Stomach (tissue), 9 donors: ENCODE data around the gene SLC22A12. TPM values are rescaled to one million over a fixed set of nuclear protein-coding genes. Genes with fewer than 3 reads are reported as not detected.
A peak's percentile ranks its signal among the peaks of the same experiment; 100 is the strongest.

ENCODE experiments used
- DNase-seq, 2 donors: peaks; one replicate each; pipeline versions ENCODE4 v3.0.0 to v3.0.0-alpha.2; 2013 to 2019
- H3K27ac ChIP-seq, 5 donors: fragments of 200-600 bp in 4 of 5; sonication (generic) in 4 of 5; one replicate each; pipeline ENCODE4 v1.5.1; 2013 to 2019; ENCODE audit warnings: mild to moderate bottlenecking in 1 of 5, moderate library complexity in 1 of 5
- H3K27me3 ChIP-seq, 3 donors: fragments of 200-600 bp; sonication (generic); one replicate each; pipeline ENCODE4 v1.5.1; 2017 to 2019; ENCODE audit warnings: mixed run types in 1 of 3
- H3K36me3 ChIP-seq, 4 donors: fragments of 200-600 bp; sonication (generic); 1 replicate in 3 of 4; 2 replicates in 1 of 4; pipeline ENCODE4 v1.5.1; 2016 to 2019
- H3K4me1 ChIP-seq, 4 donors: fragments of 200-600 bp; sonication (generic); one replicate each; pipeline ENCODE4 v1.5.1; 2016 to 2019
- H3K4me3 ChIP-seq, 4 donors: fragments of 200-600 bp; sonication (generic) in 3 of 4; one replicate each; pipeline ENCODE4 v1.5.1; 2016 to 2019; ENCODE audit warnings: mild to moderate bottlenecking in 1 of 4
- H3K9me3 ChIP-seq, 4 donors: fragments of 200-600 bp; sonication (generic); one replicate each; pipeline ENCODE4 v1.5.1; 2016 to 2019
- CTCF ChIP-seq, 7 experiments: fragments of 450-650 bp in 4 of 7; fragments of 200-600 bp in 3 of 7; sonication (generic) in 3 of 7; IDR thresholded peaks; one replicate each; pipeline ENCODE4 v1.5.1; 2016 to 2019; ENCODE audit warnings: antibody characterized with exemption in 7 of 7, control low read depth in 2 of 7, mild to moderate bottlenecking in 1 of 7
- EP300 ChIP-seq: sonication (generic); formaldehyde crosslinking; IDR thresholded peaks from one replicate; pipeline ENCODE4 v1.6.1; 2017; ENCODE audit warnings: antibody characterized with exemption
- POLR2A ChIP-seq, 4 donors: fragments of 450-650 bp; IDR thresholded peaks; one replicate each; pipeline ENCODE4 v1.6.1; 2016; ENCODE audit warnings: antibody characterized with exemption in 4 of 4, control low read depth in 2 of 4, mild to moderate bottlenecking in 1 of 4, moderate library complexity in 1 of 4
- POLR2AphosphoS5 ChIP-seq, 3 donors: sonication (generic); formaldehyde crosslinking; IDR thresholded peaks; one replicate each; pipeline ENCODE4 v1.6.1; 2016; ENCODE audit warnings: antibody characterized with exemption in 3 of 3
- WGBS, 5 donors: extraction: QIAGEN DNeasy Blood & Tissue Kit in 3 of 5; methylation state at CpG; one replicate each; pipeline versions ENCODE4 v1.1.5 to v1.1.7; 2013 to 2018; 5-methylcytosine and 5-hydroxymethylcytosine counted together
- intact Hi-C: fragments of 100-400 bp; cut with DNase I; formaldehyde crosslinking; loops from one replicate; pipeline ENCODE4 v1.15.1; 2023; ENCODE audit warnings: low total_unique reads
- polyA plus RNA-seq, 3 donors: library from polyadenylated mRNA; stranded (reverse); fragments of 200-250 nt; gene quantifications; one replicate each; pipeline ENCODE4 v1.2.3, GENCODE V29; 2013
- total RNA-seq, 5 donors: library from RNA; depleted of rRNA; stranded (reverse); fragments of >200 nt; gene quantifications; one replicate each; pipeline versions ENCODE4 v1.1.0 to v1.2.3, GENCODE V29; 2014 to 2016
- donor health status: healthy with polysubstance abuse.
- donor health status: Bipolar disorder and iron deficiency.
- donor health status: healthy.

SLC22A12 gene
- total and polyA plus RNA-seq, 8 donors: not detected

GRCh38 chr11:64643256-64643881 lies 52.3 kb downstream of the SLC22A12 start:
- H3K27ac ChIP-seq: peak overlapping the region in 1 of 5 donors; percentile 24
- no peaks in the 10 kb centered on the region for H3K9me3 ChIP-seq
- intact Hi-C loops: no loop called here
- DNase-seq: peak in 1 of 2 donors; percentile 80
- H3K4me1 ChIP-seq: peaks cover 12 to 30% (median 17%) of the 10 kb centered on the region in 4 donors
- H3K36me3 ChIP-seq: no peaks in the 10 kb centered on the region
- 1 to 2% (median 1%) methylated on average over 22 to 50 of the region's 53 CpGs for WGBS, 5 donors
- H3K27me3 ChIP-seq: peaks cover 14 to 95% (median 66%) of the 10 kb centered on the region in 3 donors
- TF ChIP-seq CTCF (IDR thresholded peaks at IDR 0.05) (no peak), POLR2AphosphoS5 (IDR thresholded peaks at IDR 0.05) (no peak), POLR2A (IDR thresholded peaks at IDR 0.05) (no peak), EP300 (no peak)
- peak overlapping the region; percentile 29 to 43 (median 40) for H3K4me3 ChIP-seq

- H3K4me3 ChIP-seq: peak overlapping the region in 3 of 4 donors; percentile 38 to 43 (median 42)
- no peaks in the 10 kb centered on the region for H3K9me3 ChIP-seq
- H3K27ac ChIP-seq: no peak overlapping the region
- peak in 1 of 2 donors; percentile 42 for DNase-seq
- no peak for TF ChIP-seq EP300
- no peak for TF ChIP-seq POLR2A (IDR thresholded peaks at IDR 0.05)
- H3K27me3 ChIP-seq: peaks cover 14 to 95% (median 64%) of the 10 kb centered on the region in 3 donors
- H3K36me3 ChIP-seq: no peaks in the 10 kb centered on the region
- 11 to 25% (median 11%) methylated on average over 12 to 19 of the region's 19 CpGs for WGBS, 5 donors
- peaks cover 12 to 23% (median 16%) of the 10 kb centered on the region in 4 donors for H3K4me1 ChIP-seq
- intact Hi-C loops: no loop called here
Measured at GRCh38 chr11:64643920-64644646, 53.1 kb downstream of the SLC22A12 start.

GRCh38 chr11:64644647-64645275 lies 53.7 kb downstream of the SLC22A12 start:
- no peak overlapping the region for H3K27ac ChIP-seq
- no peak overlapping the region for H3K4me3 ChIP-seq
- no peaks in the 10 kb centered on the region for H3K36me3 ChIP-seq
- no peaks in the 10 kb centered on the region for H3K9me3 ChIP-seq
- H3K4me1 ChIP-seq: peaks cover 12 to 23% (median 16%) of the 10 kb centered on the region in 4 donors
- peaks cover 14 to 95% (median 63%) of the 10 kb centered on the region in 3 donors for H3K27me3 ChIP-seq
- DNase-seq: peak in 1 of 2 donors; percentile 45
- 24 to 45% (median 28%) methylated on average over 11 of the region's 11 CpGs for WGBS, 5 donors
- TF ChIP-seq CTCF (IDR thresholded peaks at IDR 0.05): no peak
- TF ChIP-seq EP300: no peak
- TF ChIP-seq POLR2A (IDR thresholded peaks at IDR 0.05): no peak
- TF ChIP-seq POLR2AphosphoS5 (IDR thresholded peaks at IDR 0.05): no peak
- intact Hi-C loops: no loop called here

GRCh38 chr11:64647019-64647779 lies 56.2 kb downstream of the SLC22A12 start:
- Histone ChIP-seq H3K4me1 (peaks cover 12 to 18% (median 15%) of the 10 kb centered on the region in 4 donors), H3K36me3 (no peaks in the 10 kb centered on the region), H3K9me3 (no peaks in the 10 kb centered on the region), H3K27me3 (peaks cover 14 to 85% (median 42%) of the 10 kb centered on the region in 3 donors), H3K4me3 (no peak overlapping the region), H3K27ac (no peak overlapping the region)
- no peak for DNase-seq
- intact Hi-C loops: no loop called here
- TF ChIP-seq POLR2AphosphoS5 (IDR thresholded peaks at IDR 0.05): no peak
- no peak for TF ChIP-seq POLR2A (IDR thresholded peaks at IDR 0.05)
- no peak for TF ChIP-seq EP300
- no peak for TF ChIP-seq CTCF (IDR thresholded peaks at IDR 0.05)
- 63 to 80% (median 74%) methylated on average over 9 of the region's 9 CpGs for WGBS, 5 donors
